H9 (cell line): ENCODE data around the gene RANBP9. TPM values are rescaled to one million over a fixed set of nuclear protein-coding genes. Genes with fewer than 3 reads are reported as not detected.

Experiments
- DNase-seq: peaks from one replicate; pipeline ENCODE4 v3.0.0-alpha.2; 2017
- H2AFZ ChIP-seq: one replicate; pipeline ENCODE4 v1.6.1; 2013; ENCODE audit warnings: mild to moderate bottlenecking, low read length, control low read depth, moderate library complexity
- H2AK5ac ChIP-seq: 2 replicates; pipeline ENCODE4 v1.6.1; 2013; ENCODE audit warnings: low read length, control low read depth, mixed read lengths; ENCODE audit not compliant: insufficient read length
- H2BK120ac ChIP-seq: one replicate; pipeline ENCODE4 v1.6.1; 2013; ENCODE audit warnings: low read depth, mild to moderate bottlenecking, low read length, control low read depth, inconsistent platforms; ENCODE audit not compliant: poor library complexity, severe bottlenecking
- H2BK12ac ChIP-seq: 2 replicates; pipeline ENCODE4 v1.6.1; 2013; ENCODE audit warnings: low read length, control low read depth, mixed read lengths, low read depth; ENCODE audit not compliant: insufficient read length
- H2BK15ac ChIP-seq: 2 replicates; pipeline ENCODE4 v1.6.1; 2013; ENCODE audit warnings: low read depth, low read length, control low read depth
- H2BK20ac ChIP-seq: one replicate; pipeline ENCODE4 v1.6.1; 2013; ENCODE audit warnings: low read depth, mild to moderate bottlenecking, low read length, control low read depth, inconsistent platforms; ENCODE audit not compliant: poor library complexity, severe bottlenecking
- H2BK5ac ChIP-seq: 2 replicates; pipeline ENCODE4 v1.6.1; 2013; ENCODE audit warnings: low read length, control low read depth, mixed read lengths; ENCODE audit not compliant: insufficient read length
- H3K14ac ChIP-seq: 2 replicates; pipeline ENCODE4 v1.6.1; 2013; ENCODE audit warnings: low read length, control low read depth; ENCODE audit not compliant: insufficient read depth
- H3K18ac ChIP-seq: 2 replicates; pipeline ENCODE4 v1.6.1; 2013; ENCODE audit warnings: low read depth, mild to moderate bottlenecking, mixed read lengths, low read length, control low read depth; ENCODE audit not compliant: insufficient read length
- H3K23ac ChIP-seq: 2 replicates; pipeline ENCODE4 v1.6.1; 2013; ENCODE audit warnings: low read length, control low read depth, mixed read lengths, low read depth; ENCODE audit not compliant: insufficient read length
- H3K23me2 ChIP-seq: 2 replicates; pipeline ENCODE4 v1.6.1; 2013; ENCODE audit warnings: low read depth, mild to moderate bottlenecking, mixed read lengths, low read length, control low read depth; ENCODE audit not compliant: insufficient read length, poor library complexity, severe bottlenecking
- H3K27ac ChIP-seq: 2 replicates; pipeline ENCODE4 v1.5.1; 2013; ENCODE audit warnings: low read length, control low read depth, mixed read lengths, low read depth; ENCODE audit not compliant: insufficient read length
- H3K27me3 ChIP-seq: 2 replicates; pipeline ENCODE4 v1.6.1; 2013; ENCODE audit warnings: low read length, control low read depth, inconsistent platforms; ENCODE audit not compliant: insufficient read depth
- H3K4ac ChIP-seq: 2 replicates; pipeline ENCODE4 v1.6.1; 2013; ENCODE audit warnings: low read depth, mild to moderate bottlenecking, control low read depth, inconsistent platforms, low read length, moderate library complexity
- H3K4me1 ChIP-seq: 2 replicates; pipeline ENCODE4 v1.6.1; 2013; ENCODE audit warnings: low read length, control low read depth, inconsistent platforms; ENCODE audit not compliant: insufficient read depth
- H3K4me2 ChIP-seq: 2 replicates; pipeline ENCODE4 v1.6.1; 2013; ENCODE audit warnings: low read length, control low read depth, mixed read lengths; ENCODE audit not compliant: insufficient read length, insufficient read depth
- H3K56ac ChIP-seq: 2 replicates; pipeline ENCODE4 v1.6.1; 2013; ENCODE audit warnings: low read depth, mild to moderate bottlenecking, mixed read lengths, low read length, control low read depth; ENCODE audit not compliant: insufficient read length
- H3K79me1 ChIP-seq: 2 replicates; pipeline ENCODE4 v1.6.1; 2013; ENCODE audit warnings: low read depth, mild to moderate bottlenecking, moderate library complexity, low read length, control low read depth, inconsistent platforms; ENCODE audit not compliant: insufficient read depth, poor library complexity, severe bottlenecking
- H3K79me2 ChIP-seq: 2 replicates; pipeline ENCODE4 v1.6.1; 2013; ENCODE audit warnings: low read length, control low read depth, inconsistent platforms; ENCODE audit not compliant: insufficient read depth
- H3K9ac ChIP-seq: 2 replicates; pipeline ENCODE4 v1.6.1; 2013; ENCODE audit warnings: low read length, control low read depth, mixed read lengths; ENCODE audit not compliant: insufficient read length; ENCODE audit errors: extremely low read depth
- H3K9me3 ChIP-seq: one replicate; pipeline ENCODE4 v1.6.1; 2013; ENCODE audit warnings: low read depth, low read length, inconsistent platforms; ENCODE audit not compliant: control insufficient read depth
- H3T11ph ChIP-seq: one replicate; pipeline ENCODE4 v1.6.1; 2013; ENCODE audit warnings: mild to moderate bottlenecking, low read length, control low read depth, inconsistent platforms
- H4K20me1 ChIP-seq: one replicate; pipeline ENCODE4 v1.6.1; 2013; ENCODE audit not compliant: control insufficient read depth, insufficient read length, insufficient read depth
- H4K5ac ChIP-seq: 2 replicates; pipeline ENCODE4 v1.6.1; 2013; ENCODE audit warnings: low read depth, mild to moderate bottlenecking, mixed read lengths, low read length, control low read depth; ENCODE audit not compliant: insufficient read length
- H4K8ac ChIP-seq: replicated peaks from 2 replicates; pipeline ENCODE4 v1.6.1; 2013; ENCODE audit warnings: low read length, control low read depth, mixed read lengths, low read depth; ENCODE audit not compliant: insufficient read length
- H4K91ac ChIP-seq: 2 replicates; pipeline ENCODE4 v1.6.1; 2013; ENCODE audit warnings: low read depth, mild to moderate bottlenecking, moderate library complexity, mixed read lengths, low read length, control low read depth; ENCODE audit not compliant: insufficient read length
- H3K27ac Mint-ChIP-seq, 3 experiments: 2 replicates in 2 of 3; 3 replicates in 1 of 3; pipeline ENCODE4 v1.8.0; 2020 to 2021; ENCODE audit warnings: mixed read lengths in 3 of 3, mild to moderate bottlenecking in 1 of 3, moderate library complexity in 1 of 3
- H3K27me3 Mint-ChIP-seq: 2 replicates; pipeline ENCODE4 v1.8.0; 2021; ENCODE audit warnings: low read depth, mild to moderate bottlenecking, moderate library complexity, mixed read lengths
- H3K36me3 Mint-ChIP-seq, 3 experiments: 2 replicates in 2 of 3; 3 replicates in 1 of 3; pipeline ENCODE4 v1.8.0; 2020 to 2021; ENCODE audit warnings: low read depth in 3 of 3, mixed read lengths in 3 of 3; ENCODE audit not compliant: insufficient read depth in 1 of 3
- H3K4me1 Mint-ChIP-seq, 2 experiments: 2 replicates each; pipeline ENCODE4 v1.8.0; 2020; ENCODE audit warnings: mixed read lengths in 2 of 2
- H3K4me3 Mint-ChIP-seq, 2 experiments: 2 replicates in 1 of 2; 3 replicates in 1 of 2; pipeline ENCODE4 v1.8.0; 2020 to 2021; ENCODE audit warnings: mild to moderate bottlenecking in 2 of 2, mixed read lengths in 2 of 2, moderate library complexity in 1 of 2
- H3K9me3 Mint-ChIP-seq, 2 experiments: 2 replicates in 1 of 2; 3 replicates in 1 of 2; pipeline ENCODE4 v1.8.0; 2020; ENCODE audit warnings: mild to moderate bottlenecking in 2 of 2, mixed read lengths in 2 of 2, moderate library complexity in 1 of 2
- CTCF ChIP-seq: fragments of 200-600 bp; sonication (generic); conservative IDR thresholded peaks from 3 replicates; pipeline ENCODE4 v1.8.0; 2021; ENCODE audit warnings: antibody characterized with exemption, mild to moderate bottlenecking
- WGBS: extraction: QIAGEN DNeasy Blood & Tissue Kit; methylation state at CpG from one replicate; pipeline ENCODE4 v1.1.7; 2013; ENCODE audit warnings: missing lambda C conversion rate, low lambda C conversion rate, mixed read lengths; ENCODE audit not compliant: insufficient read length; ENCODE audit errors: extremely low coverage; 5-methylcytosine and 5-hydroxymethylcytosine counted together
- total RNA-seq: library from RNA; stranded (reverse); gene quantifications from 2 replicates; pipeline ENCODE4 v1.2.1, GENCODE V29; 2021

Gene RANBP9
- total RNA-seq, 1 experiment from 2014 or later = 37.2 TPM

- no peak overlapping the region for H3K9ac ChIP-seq
- Mint-ChIP-seq H3K4me1 (no peaks in the 10 kb centered on the region), H3K27ac (no peak overlapping the region), H3K4me3 (no peak overlapping the region), H3K36me3 (no peaks in the 10 kb centered on the region), H3K27me3 (no peaks in the 10 kb centered on the region), H3K9me3 (no peaks in the 10 kb centered on the region)
- no peak for TF ChIP-seq CTCF
- no peaks in the 10 kb centered on the region for H3K9me3 ChIP-seq
- no peak overlapping the region for H2BK20ac ChIP-seq
- H3K79me1 ChIP-seq = no peaks in the 10 kb centered on the region
- no peaks in the 10 kb centered on the region for H3K23me2 ChIP-seq
- H2BK5ac ChIP-seq = no peak overlapping the region
- no peak for DNase-seq
- no peak overlapping the region for H4K91ac ChIP-seq
- no peak overlapping the region for H3K4me2 ChIP-seq
- no peak overlapping the region for H2BK120ac ChIP-seq
- no peak overlapping the region; the same call in 1 of the 2 replicates for H2BK15ac ChIP-seq
- no peak overlapping the region for H3K4ac ChIP-seq
- H3K27ac ChIP-seq = no peak overlapping the region
- no peaks in the 10 kb centered on the region for H3K79me2 ChIP-seq
- no peak overlapping the region for H3K23ac ChIP-seq
- H3T11ph ChIP-seq = no peak overlapping the region
- no peaks in the 10 kb centered on the region for H3K4me1 ChIP-seq
- H4K20me1 ChIP-seq = no peaks in the 10 kb centered on the region
- no peak overlapping the region for H2AK5ac ChIP-seq
- no peak overlapping the region for H3K18ac ChIP-seq
- no peak overlapping the region for H4K5ac ChIP-seq
- no peak overlapping the region for H4K8ac ChIP-seq
- no peaks in the 10 kb centered on the region for H3K27me3 ChIP-seq
- no peak overlapping the region for H2BK12ac ChIP-seq
- no peak overlapping the region for H3K14ac ChIP-seq
- no CpG with 5 or more reads among the region's 2 CpGs for WGBS
- H2AFZ ChIP-seq = no peak overlapping the region
- H3K56ac ChIP-seq = no peak overlapping the region
Observed at GRCh38 chr6:13725570-13725969, 13.9 kb upstream of the RANBP9 start.
